Measurements from ENCODE around the gene PTPRN2. TPM values are rescaled to one million over a fixed set of nuclear protein-coding genes. Genes with fewer than 3 reads are reported as not detected.

The PTPRN2 gene
- total RNA-seq, 1 experiment from 2014 or later = 1.7 TPM

GRCh38 chr7:157813053-157813452 is 774.6 kb downstream of the PTPRN2 start:
- Histone ChIP-seq H2AFZ (ENCODE audit: low read length) (no peak overlapping the region), H3K4me2 (ENCODE audit: low read depth, low read length, poor library complexity, severe bottlenecking) (no peak overlapping the region), H3K27ac (ENCODE audit: low read length) (no peak overlapping the region), H3K36me3 (ENCODE audit: insufficient read depth, low read length) (no peaks in the 10 kb centered on the region), H3K9me2 (replicated peaks; ENCODE audit: insufficient read depth, low read length) (no peaks in the 10 kb centered on the region), H3K79me2 (ENCODE audit: low read length) (no peaks in the 10 kb centered on the region), H3K4me1 (ENCODE audit: low read length) (no peaks in the 10 kb centered on the region), H4K20me1 (ENCODE audit: insufficient read depth, low read depth, low read length) (no peaks in the 10 kb centered on the region), H3K9ac (ENCODE audit: low read length) (no peak overlapping the region), H3K9me3 (ENCODE audit: low read length) (no peaks in the 10 kb centered on the region), H3K27me3 (ENCODE audit: low read length) (no peaks in the 10 kb centered on the region), H3K4me3 (ENCODE audit: low read length) (no peak overlapping the region)
- no peak for DNase-seq

GRCh38 chr7:157811946-157812345 is 775.7 kb downstream of the PTPRN2 start:
- Histone ChIP-seq H2AFZ (ENCODE audit: low read length) (no peak overlapping the region), H3K4me2 (ENCODE audit: low read depth, low read length, poor library complexity, severe bottlenecking) (no peak overlapping the region), H3K4me1 (ENCODE audit: low read length) (no peaks in the 10 kb centered on the region), H3K9me3 (ENCODE audit: low read length) (no peaks in the 10 kb centered on the region), H3K4me3 (ENCODE audit: low read length) (no peak overlapping the region), H3K27me3 (ENCODE audit: low read length) (no peaks in the 10 kb centered on the region), H3K9ac (ENCODE audit: low read length) (no peak overlapping the region), H3K36me3 (ENCODE audit: insufficient read depth, low read length) (no peaks in the 10 kb centered on the region), H3K79me2 (ENCODE audit: low read length) (no peaks in the 10 kb centered on the region), H3K27ac (ENCODE audit: low read length) (no peak overlapping the region), H3K9me2 (replicated peaks; ENCODE audit: insufficient read depth, low read length) (no peaks in the 10 kb centered on the region), H4K20me1 (ENCODE audit: insufficient read depth, low read depth, low read length) (no peaks in the 10 kb centered on the region)
- DNase-seq = no peak

- Histone ChIP-seq H3K27me3 (ENCODE audit: low read length) (no peaks in the 10 kb centered on the region), H3K9me3 (ENCODE audit: low read length) (no peaks in the 10 kb centered on the region), H3K4me2 (ENCODE audit: low read depth, low read length, poor library complexity, severe bottlenecking) (no peak overlapping the region), H4K20me1 (ENCODE audit: insufficient read depth, low read depth, low read length) (no peaks in the 10 kb centered on the region), H2AFZ (ENCODE audit: low read length) (no peak overlapping the region), H3K4me3 (ENCODE audit: low read length) (no peak overlapping the region), H3K9me2 (replicated peaks; ENCODE audit: insufficient read depth, low read length) (no peaks in the 10 kb centered on the region), H3K27ac (ENCODE audit: low read length) (no peak overlapping the region), H3K9ac (ENCODE audit: low read length) (no peak overlapping the region), H3K36me3 (ENCODE audit: insufficient read depth, low read length) (no peaks in the 10 kb centered on the region), H3K79me2 (ENCODE audit: low read length) (no peaks in the 10 kb centered on the region), H3K4me1 (ENCODE audit: low read length) (no peaks in the 10 kb centered on the region)
- no peak for DNase-seq
Measured at GRCh38 chr7:157809863-157810851, 777.5 kb downstream of the PTPRN2 start.

- Histone ChIP-seq H3K9me3 (ENCODE audit: low read length) (no peaks in the 10 kb centered on the region), H3K4me2 (ENCODE audit: low read depth, low read length, poor library complexity, severe bottlenecking) (no peak overlapping the region), H3K9me2 (replicated peaks; ENCODE audit: insufficient read depth, low read length) (no peaks in the 10 kb centered on the region), H3K9ac (ENCODE audit: low read length) (no peak overlapping the region), H3K36me3 (ENCODE audit: insufficient read depth, low read length) (no peaks in the 10 kb centered on the region), H3K4me3 (ENCODE audit: low read length) (no peak overlapping the region), H3K27me3 (ENCODE audit: low read length) (no peaks in the 10 kb centered on the region), H3K79me2 (ENCODE audit: low read length) (no peaks in the 10 kb centered on the region), H4K20me1 (ENCODE audit: insufficient read depth, low read depth, low read length) (no peaks in the 10 kb centered on the region), H2AFZ (ENCODE audit: low read length) (no peak overlapping the region), H3K4me1 (ENCODE audit: low read length) (no peaks in the 10 kb centered on the region), H3K27ac (ENCODE audit: low read length) (no peak overlapping the region)
- DNase-seq = no peak
Measured at GRCh38 chr7:157809154-157809862, 778.3 kb downstream of the PTPRN2 start.

GRCh38 chr7:157808042-157808441 is 779.6 kb downstream of the PTPRN2 start:
- Histone ChIP-seq H3K4me1 (ENCODE audit: low read length) (no peaks in the 10 kb centered on the region), H2AFZ (ENCODE audit: low read length) (no peak overlapping the region), H3K9me2 (replicated peaks; ENCODE audit: insufficient read depth, low read length) (no peaks in the 10 kb centered on the region), H3K27me3 (ENCODE audit: low read length) (no peaks in the 10 kb centered on the region), H3K36me3 (ENCODE audit: insufficient read depth, low read length) (no peaks in the 10 kb centered on the region), H3K4me3 (ENCODE audit: low read length) (no peak overlapping the region), H3K9me3 (ENCODE audit: low read length) (no peaks in the 10 kb centered on the region), H3K9ac (ENCODE audit: low read length) (no peak overlapping the region), H3K79me2 (ENCODE audit: low read length) (no peaks in the 10 kb centered on the region), H4K20me1 (ENCODE audit: insufficient read depth, low read depth, low read length) (no peaks in the 10 kb centered on the region), H3K27ac (ENCODE audit: low read length) (no peak overlapping the region), H3K4me2 (ENCODE audit: low read depth, low read length, poor library complexity, severe bottlenecking) (no peak overlapping the region)
- DNase-seq = no peak

- Histone ChIP-seq H3K9me3 (ENCODE audit: low read length) (no peaks in the 10 kb centered on the region), H3K36me3 (ENCODE audit: insufficient read depth, low read length) (no peaks in the 10 kb centered on the region), H3K79me2 (ENCODE audit: low read length) (no peaks in the 10 kb centered on the region), H3K27me3 (ENCODE audit: low read length) (no peaks in the 10 kb centered on the region), H3K4me3 (ENCODE audit: low read length) (no peak overlapping the region), H3K9ac (ENCODE audit: low read length) (no peak overlapping the region), H3K4me2 (ENCODE audit: low read depth, low read length, poor library complexity, severe bottlenecking) (no peak overlapping the region), H4K20me1 (ENCODE audit: insufficient read depth, low read depth, low read length) (no peaks in the 10 kb centered on the region), H3K4me1 (ENCODE audit: low read length) (no peaks in the 10 kb centered on the region), H2AFZ (ENCODE audit: low read length) (no peak overlapping the region), H3K27ac (ENCODE audit: low read length) (no peak overlapping the region), H3K9me2 (replicated peaks; ENCODE audit: insufficient read depth, low read length) (no peaks in the 10 kb centered on the region)
- no peak for DNase-seq
Measured at GRCh38 chr7:157807510-157807909, 780.1 kb downstream of the PTPRN2 start.

- no peak overlapping the region for H3K4me2 ChIP-seq (ENCODE audit: low read depth, low read length, poor library complexity, severe bottlenecking)
- no peak for DNase-seq
- H3K27me3 ChIP-seq (ENCODE audit: low read length) = no peaks in the 10 kb centered on the region
- no peaks in the 10 kb centered on the region for H4K20me1 ChIP-seq (ENCODE audit: insufficient read depth, low read depth, low read length)
- H3K9me2 ChIP-seq (replicated peaks; ENCODE audit: insufficient read depth, low read length) = no peaks in the 10 kb centered on the region
- no peak overlapping the region for H3K27ac ChIP-seq (ENCODE audit: low read length)
- H3K36me3 ChIP-seq (ENCODE audit: insufficient read depth, low read length) = no peaks in the 10 kb centered on the region
- no peak overlapping the region for H3K4me3 ChIP-seq (ENCODE audit: low read length)
- no peaks in the 10 kb centered on the region for H3K9me3 ChIP-seq (ENCODE audit: low read length)
- no peak overlapping the region for H3K9ac ChIP-seq (ENCODE audit: low read length)
- H2AFZ ChIP-seq (ENCODE audit: low read length) = no peak overlapping the region
- H3K79me2 ChIP-seq (ENCODE audit: low read length) = no peaks in the 10 kb centered on the region
- H3K4me1 ChIP-seq (ENCODE audit: low read length) = no peaks in the 10 kb centered on the region
Measured at GRCh38 chr7:157806711-157807110, 780.9 kb downstream of the PTPRN2 start.

GRCh38 chr7:157805713-157806112 is 781.9 kb downstream of the PTPRN2 start:
- Histone ChIP-seq H4K20me1 (ENCODE audit: insufficient read depth, low read depth, low read length) (no peaks in the 10 kb centered on the region), H3K9me3 (ENCODE audit: low read length) (no peaks in the 10 kb centered on the region), H2AFZ (ENCODE audit: low read length) (no peak overlapping the region), H3K4me1 (ENCODE audit: low read length) (no peaks in the 10 kb centered on the region), H3K36me3 (ENCODE audit: insufficient read depth, low read length) (no peaks in the 10 kb centered on the region), H3K9ac (ENCODE audit: low read length) (no peak overlapping the region), H3K4me3 (ENCODE audit: low read length) (no peak overlapping the region), H3K27me3 (ENCODE audit: low read length) (no peaks in the 10 kb centered on the region), H3K79me2 (ENCODE audit: low read length) (no peaks in the 10 kb centered on the region), H3K27ac (ENCODE audit: low read length) (no peak overlapping the region), H3K4me2 (ENCODE audit: low read depth, low read length, poor library complexity, severe bottlenecking) (no peak overlapping the region), H3K9me2 (replicated peaks; ENCODE audit: insufficient read depth, low read length) (no peaks in the 10 kb centered on the region)
- no peak for DNase-seq
